ENCODE results near the gene NUCB1. TPM values are rescaled to one million over a fixed set of nuclear protein-coding genes. Genes with fewer than 3 reads are reported as not detected.
A peak's percentile ranks its signal among the peaks of the same experiment; 100 is the strongest.

The NUCB1 gene
- total and polyA plus RNA-seq, 9 of the 15 experiments (the other 6 are each of a cell fraction or from before 2014, with no cell fraction given): 3.1 to 153 (median 71.7) TPM

- TF ChIP-seq MYC (IDR thresholded peaks at IDR 0.05; ENCODE audit: low read depth, low read length): peak; percentile 53; the same call in 1 of the 2 replicates
- no peak for TF ChIP-seq MYC (CRISPR knock-in tag; IDR thresholded peaks at IDR 0.05; ENCODE audit: borderline replicate concordance, low read depth)
- TF ChIP-seq ZNF584 (CRISPR knock-in tag; IDR thresholded peaks at IDR 0.05; ENCODE audit: low read depth): no peak
- TF ChIP-seq ZNF592 (IDR thresholded peaks at IDR 0.05): peak; percentile 83
- TF ChIP-seq POLR2B (IDR thresholded peaks at IDR 0.05; ENCODE audit: low read depth, partially characterized antibody): peak; percentile 42
- TF ChIP-seq NFIC (IDR thresholded peaks at IDR 0.05): peak; percentile 22; the same call in 1 of the 2 replicates
- TF ChIP-seq CBX2 (IDR thresholded peaks at IDR 0.05; ENCODE audit: insufficient read depth, low read length, poor library complexity, severe bottlenecking): no peak
- 0 out of 2 replicates have a peak, but pooled peaks have one; percentile 20 for TF ChIP-seq SOX6 (IDR thresholded peaks at IDR 0.05)
- TF ChIP-seq RBM22 (IDR thresholded peaks at IDR 0.05; ENCODE audit: low read depth, low read length, poor library complexity, severe bottlenecking): no peak
- no peak for TF ChIP-seq FOXJ2 (tag; IDR thresholded peaks at IDR 0.05)
- TF ChIP-seq HCFC1 (IDR thresholded peaks at IDR 0.05; ENCODE audit: low read depth, low read length): peak; percentile 98
- peak; percentile 47; the same call in 1 of the 2 replicates for TF ChIP-seq CTBP1 (IDR thresholded peaks at IDR 0.05; ENCODE audit: borderline replicate concordance)
- no peak for TF ChIP-seq CSDE1 (IDR thresholded peaks at IDR 0.05)
- TF ChIP-seq CCAR2 (IDR thresholded peaks at IDR 0.05; ENCODE audit: low read depth, low read length): no peak
- TF ChIP-seq ZNF143 (CRISPR knock-in tag; IDR thresholded peaks at IDR 0.05): peak; percentile 97
- TF ChIP-seq, protein P1, sequence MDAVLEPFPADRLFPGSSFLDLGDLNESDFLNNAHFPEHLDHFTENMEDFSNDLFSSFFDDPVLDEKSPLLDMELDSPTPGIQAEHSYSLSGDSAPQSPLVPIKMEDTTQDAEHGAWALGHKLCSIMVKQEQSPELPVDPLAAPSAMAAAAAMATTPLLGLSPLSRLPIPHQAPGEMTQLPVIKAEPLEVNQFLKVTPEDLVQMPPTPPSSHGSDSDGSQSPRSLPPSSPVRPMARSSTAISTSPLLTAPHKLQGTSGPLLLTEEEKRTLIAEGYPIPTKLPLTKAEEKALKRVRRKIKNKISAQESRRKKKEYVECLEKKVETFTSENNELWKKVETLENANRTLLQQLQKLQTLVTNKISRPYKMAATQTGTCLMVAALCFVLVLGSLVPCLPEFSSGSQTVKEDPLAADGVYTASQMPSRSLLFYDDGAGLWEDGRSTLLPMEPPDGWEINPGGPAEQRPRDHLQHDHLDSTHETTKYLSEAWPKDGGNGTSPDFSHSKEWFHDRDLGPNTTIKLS (IDR thresholded peaks at IDR 0.05; ENCODE audit: borderline replicate concordance, low read depth): peak; percentile 72; the same call in 1 of the 2 replicates
- TF ChIP-seq ZNF197 (CRISPR knock-in tag; IDR thresholded peaks at IDR 0.05; ENCODE audit: low read depth): peak; percentile 85; the same call in 1 of the 2 replicates
- TF ChIP-seq BHLHE40 (IDR thresholded peaks at IDR 0.05; ENCODE audit: low read length): peak; percentile 80
- TF ChIP-seq, protein P2, sequence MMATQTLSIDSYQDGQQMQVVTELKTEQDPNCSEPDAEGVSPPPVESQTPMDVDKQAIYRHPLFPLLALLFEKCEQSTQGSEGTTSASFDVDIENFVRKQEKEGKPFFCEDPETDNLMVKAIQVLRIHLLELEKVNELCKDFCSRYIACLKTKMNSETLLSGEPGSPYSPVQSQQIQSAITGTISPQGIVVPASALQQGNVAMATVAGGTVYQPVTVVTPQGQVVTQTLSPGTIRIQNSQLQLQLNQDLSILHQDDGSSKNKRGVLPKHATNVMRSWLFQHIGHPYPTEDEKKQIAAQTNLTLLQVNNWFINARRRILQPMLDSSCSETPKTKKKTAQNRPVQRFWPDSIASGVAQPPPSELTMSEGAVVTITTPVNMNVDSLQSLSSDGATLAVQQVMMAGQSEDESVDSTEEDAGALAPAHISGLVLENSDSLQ (IDR thresholded peaks at IDR 0.05): peak; percentile 97
- TF ChIP-seq ZNF41 (CRISPR knock-in tag; conservative IDR thresholded peaks at IDR 0.05): no peak
- TF ChIP-seq DNMT1 (IDR thresholded peaks at IDR 0.05): 0 out of 2 replicates have a peak, but pooled peaks have one; percentile 58
- no peak for TF ChIP-seq ZNF282 (CRISPR knock-in tag; IDR thresholded peaks at IDR 0.05)
- TF ChIP-seq HDAC6 (IDR thresholded peaks at IDR 0.05; ENCODE audit: low read depth, low read length): no peak
- TF ChIP-seq PHF20 (IDR thresholded peaks at IDR 0.05; ENCODE audit: partially characterized antibody): no peak
- TF ChIP-seq DPF2 (IDR thresholded peaks at IDR 0.05): peak; percentile 48
Observed at GRCh38 chr19:48918801-48919247, 18.7 kb downstream of the NUCB1 start (continued).
